Measurements from ENCODE around the gene BLOC1S5. TPM values are rescaled to one million over a fixed set of nuclear protein-coding genes. Genes with fewer than 3 reads are reported as not detected.

Gene BLOC1S5, protein sequence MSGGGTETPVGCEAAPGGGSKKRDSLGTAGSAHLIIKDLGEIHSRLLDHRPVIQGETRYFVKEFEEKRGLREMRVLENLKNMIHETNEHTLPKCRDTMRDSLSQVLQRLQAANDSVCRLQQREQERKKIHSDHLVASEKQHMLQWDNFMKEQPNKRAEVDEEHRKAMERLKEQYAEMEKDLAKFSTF
- 10 to 100 TPM; 29.7 to 38.9 (median 38.1) TPM for polyA plus RNA-seq (ENCODE audit: insufficient read length in 4 of 4)

DNA sequence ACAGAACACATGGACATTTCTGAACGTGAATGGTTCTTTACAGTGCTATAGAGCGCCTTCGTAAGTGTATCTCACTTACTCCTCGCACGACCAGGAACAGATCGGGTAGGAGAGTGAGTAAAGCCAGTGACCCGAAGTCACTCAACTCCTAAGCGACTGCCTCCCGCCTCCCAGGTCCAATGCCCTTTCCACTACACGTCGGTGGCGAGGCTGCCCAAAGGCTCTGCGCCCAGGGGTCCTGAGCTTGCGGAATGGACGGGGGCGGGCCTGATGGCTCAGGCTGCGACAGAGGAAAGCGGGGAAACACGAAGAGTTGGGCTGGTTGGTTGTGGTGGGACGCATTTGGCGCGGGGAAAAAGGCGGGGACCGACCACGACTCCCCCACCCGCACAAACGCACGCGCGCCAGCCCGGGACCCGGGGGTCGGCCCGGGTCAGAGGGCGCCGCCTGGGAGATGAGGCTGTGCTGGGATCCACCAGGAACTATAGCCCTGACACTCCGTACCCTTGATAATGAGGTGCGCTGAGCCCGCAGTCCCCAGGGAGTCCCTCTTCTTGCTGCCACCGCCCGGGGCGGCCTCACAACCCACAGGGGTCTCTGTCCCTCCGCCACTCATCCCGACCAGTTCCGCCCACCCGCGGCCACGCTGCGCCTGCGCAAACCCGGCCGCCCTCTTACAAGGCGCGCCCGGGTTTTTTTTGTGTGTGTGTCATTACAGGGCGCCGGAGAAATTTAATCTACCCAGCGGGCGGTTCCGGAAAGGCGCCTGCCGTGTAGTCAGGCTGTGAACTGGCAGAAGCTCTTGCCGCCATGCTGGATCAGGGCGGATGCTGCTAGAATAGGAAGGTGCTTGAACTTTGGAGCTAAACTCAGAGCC lies at the start of gene BLOC1S5:
BLOC1S5 (minus strand) TSS at position 629 of the 877 bp plus-strand sequence; CDS start at position 616, 13 bp downstream.
- peak; percentile 91 to 97 (median 96) for DNase-seq (ENCODE audit: low read depth in 4 of 4, low spot score in 3 of 4)

DNA sequence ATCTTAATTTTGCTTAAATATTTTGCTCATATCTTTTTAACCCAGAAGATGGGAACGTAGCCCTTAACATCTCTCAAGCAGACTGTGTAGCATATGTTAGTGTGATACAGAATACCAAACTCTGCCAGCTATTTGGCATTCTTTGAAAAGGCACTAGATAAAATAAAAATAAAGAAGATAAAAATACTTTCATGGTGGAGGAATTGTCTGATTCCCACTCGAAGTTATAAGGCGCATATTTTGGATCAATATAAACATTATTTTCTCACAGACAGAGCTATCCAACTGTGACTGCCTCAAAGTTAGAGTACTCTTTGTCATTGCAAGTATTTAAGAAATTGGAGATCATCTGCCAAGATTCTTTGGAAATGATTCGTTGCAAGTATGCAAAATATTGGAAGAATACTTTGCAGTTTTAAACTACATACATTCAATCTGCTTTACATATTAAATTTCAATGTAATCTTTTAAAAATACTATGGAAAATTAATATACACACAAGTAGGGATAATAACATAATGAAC lies 49.0 kb upstream of the BLOC1S5 start:
- no peak for DNase-seq (ENCODE audit: low read depth in 4 of 4, low spot score in 3 of 4)

DNA sequence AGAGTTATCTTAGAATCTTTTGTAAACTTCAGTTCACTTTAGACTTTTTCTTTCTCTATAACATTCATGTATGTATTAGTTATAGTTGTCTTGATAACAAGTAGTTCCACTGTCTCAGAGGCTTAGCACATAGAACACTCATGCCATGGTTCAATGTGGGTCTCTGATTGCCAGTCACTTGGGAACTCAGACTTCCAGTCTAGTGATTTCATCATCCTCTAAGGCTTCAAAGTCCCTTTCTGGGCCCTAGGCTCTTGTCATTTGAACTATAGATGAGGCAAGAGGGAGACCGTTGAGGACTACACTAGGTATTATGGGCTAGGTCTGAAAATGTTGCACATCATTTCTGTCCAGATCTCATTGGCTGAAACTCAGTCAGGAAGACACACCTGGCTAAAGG lies 46.5 kb upstream of the BLOC1S5 start:
- no peak for DNase-seq (ENCODE audit: low read depth in 4 of 4, low spot score in 3 of 4)

DNA sequence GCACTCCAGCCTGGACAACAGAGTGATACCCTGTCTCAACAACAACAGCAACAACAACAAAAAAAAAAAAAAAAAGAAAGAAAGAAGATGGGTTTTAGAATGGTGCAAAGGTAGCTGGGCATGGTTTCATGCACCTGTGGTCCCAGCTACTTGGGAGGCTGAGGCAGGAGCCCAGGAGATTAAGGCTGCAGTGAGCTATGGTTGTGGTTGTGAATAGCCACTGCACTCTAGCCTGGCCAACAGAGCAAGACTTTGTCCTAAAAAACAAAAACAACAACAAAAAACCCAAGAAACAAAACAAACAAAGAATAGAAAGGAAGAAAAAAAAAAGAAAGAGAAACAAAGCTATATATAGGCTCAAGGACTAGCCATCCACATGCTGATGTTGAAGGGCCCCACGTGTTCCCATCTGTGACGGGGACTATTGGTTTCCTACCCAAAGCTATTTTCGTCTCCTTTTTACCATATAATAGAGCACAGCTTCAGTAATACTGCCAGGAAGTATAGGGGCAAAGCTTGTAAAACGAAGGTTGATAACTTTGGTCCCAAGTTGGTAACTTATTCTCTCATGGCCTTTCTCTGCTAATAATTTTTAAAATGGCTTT lies 46.0 kb upstream of the BLOC1S5 start:
- no peak for DNase-seq (ENCODE audit: low read depth in 4 of 4, low spot score in 3 of 4)

DNA sequence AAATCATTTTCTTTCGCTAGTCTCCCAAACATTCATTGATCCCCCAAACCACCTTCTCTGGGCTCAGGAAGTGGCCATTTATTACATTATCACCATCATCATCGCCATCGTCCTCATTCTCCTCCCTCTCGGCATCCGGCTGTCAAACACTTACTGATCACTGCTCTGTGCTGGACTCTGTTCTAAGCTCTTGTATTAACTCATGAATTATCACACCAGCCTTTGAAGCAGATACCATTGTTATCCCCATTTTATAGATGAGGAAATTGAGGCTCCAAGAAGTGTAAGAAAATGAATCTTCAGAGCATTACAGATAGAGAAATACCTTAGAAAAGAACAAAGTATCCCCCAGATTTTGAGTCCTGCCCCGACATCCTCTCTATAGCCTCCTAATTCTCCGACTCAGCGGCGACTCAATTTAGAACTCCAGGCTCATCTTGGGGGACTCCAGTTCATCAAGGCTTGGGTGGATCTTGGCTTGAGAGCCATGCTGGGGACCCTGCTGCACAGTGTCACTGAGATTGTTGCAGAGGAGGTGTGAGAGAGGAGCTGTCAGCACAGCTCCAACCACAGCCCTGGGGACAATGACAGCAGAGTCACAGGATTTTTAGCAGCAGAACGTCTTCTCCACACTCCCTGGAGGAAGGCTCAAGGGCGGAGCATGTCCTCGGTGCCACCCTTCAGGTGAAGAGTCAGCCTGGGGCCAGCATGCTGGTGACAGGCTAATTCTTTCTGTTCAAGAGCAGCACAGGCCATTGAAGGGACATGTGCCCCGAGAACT lies 44.8 kb upstream of the BLOC1S5 start:
- DNase-seq (ENCODE audit: low read depth in 4 of 4, low spot score in 3 of 4): no peak

DNA sequence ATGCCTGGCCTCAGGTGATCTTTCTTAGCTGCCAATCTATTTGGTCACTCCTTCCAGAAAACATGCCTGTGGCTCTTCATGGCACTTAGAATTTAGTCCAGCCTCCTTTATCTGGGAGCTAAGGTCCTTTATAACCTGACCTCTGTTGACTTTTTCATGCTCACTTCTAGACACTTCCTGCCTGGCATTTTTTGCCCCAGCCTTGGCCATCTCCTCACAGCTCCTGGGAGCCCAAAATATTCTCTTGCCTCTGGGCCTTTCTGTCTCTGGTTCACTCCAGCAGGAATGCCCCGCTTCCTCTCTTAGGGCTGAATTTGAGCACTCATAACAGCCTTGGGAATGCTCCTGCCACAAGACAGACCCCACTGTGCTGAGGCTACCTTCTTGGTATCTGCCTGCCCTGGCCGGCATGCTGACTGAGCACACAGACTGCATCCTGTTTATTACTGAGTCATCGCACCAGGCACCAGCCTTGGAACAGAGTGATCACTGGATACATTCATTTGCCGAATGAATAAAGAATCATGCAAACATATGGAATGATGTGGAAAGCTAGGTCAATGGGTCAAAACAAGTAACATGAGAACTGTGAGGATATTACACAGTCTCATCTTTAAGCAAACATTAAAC lies 44.0 kb upstream of the BLOC1S5 start:
- DNase-seq (ENCODE audit: low read depth in 4 of 4, low spot score in 3 of 4): no peak

DNA sequence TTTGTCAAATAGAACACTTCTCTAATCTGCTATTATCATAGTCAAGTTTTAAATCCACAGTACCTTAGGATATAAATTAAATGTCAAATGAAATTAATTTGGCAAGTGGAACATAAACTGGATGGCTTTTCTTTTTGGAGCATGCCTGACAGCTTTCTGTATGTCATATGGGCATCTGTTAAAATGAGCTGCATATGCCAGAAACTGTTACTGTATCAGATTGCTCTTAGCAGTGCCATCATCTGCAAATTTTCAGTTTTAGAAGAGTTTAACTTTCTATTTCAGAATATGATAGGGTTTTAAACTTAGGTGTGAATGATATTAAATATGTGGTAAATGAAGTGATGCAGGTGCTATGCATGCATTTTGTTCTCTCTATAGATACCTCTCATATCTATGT lies 41.6 kb upstream of the BLOC1S5 start:
- DNase-seq (ENCODE audit: low read depth in 4 of 4, low spot score in 3 of 4): no peak

DNA sequence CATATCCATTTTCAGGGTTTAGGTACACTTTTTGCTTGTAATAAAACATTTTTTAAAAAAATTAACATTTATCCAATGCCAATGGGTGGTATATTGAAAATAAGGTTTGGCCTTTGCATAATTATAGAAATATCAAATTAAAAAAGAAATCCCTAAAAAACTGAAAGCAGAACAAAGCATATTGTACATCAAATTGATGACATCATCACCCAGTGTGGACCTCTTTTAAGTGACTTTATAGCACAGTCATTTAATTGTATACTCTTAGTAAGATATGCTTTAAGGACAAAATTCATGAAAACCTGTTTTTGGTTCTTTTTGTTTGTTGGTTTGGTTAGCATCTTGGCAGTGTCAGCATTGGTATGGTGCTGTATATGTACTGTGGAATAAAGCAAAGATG lies 39.5 kb upstream of the BLOC1S5 start:
- DNase-seq (ENCODE audit: low read depth in 4 of 4, low spot score in 3 of 4): no peak

DNA sequence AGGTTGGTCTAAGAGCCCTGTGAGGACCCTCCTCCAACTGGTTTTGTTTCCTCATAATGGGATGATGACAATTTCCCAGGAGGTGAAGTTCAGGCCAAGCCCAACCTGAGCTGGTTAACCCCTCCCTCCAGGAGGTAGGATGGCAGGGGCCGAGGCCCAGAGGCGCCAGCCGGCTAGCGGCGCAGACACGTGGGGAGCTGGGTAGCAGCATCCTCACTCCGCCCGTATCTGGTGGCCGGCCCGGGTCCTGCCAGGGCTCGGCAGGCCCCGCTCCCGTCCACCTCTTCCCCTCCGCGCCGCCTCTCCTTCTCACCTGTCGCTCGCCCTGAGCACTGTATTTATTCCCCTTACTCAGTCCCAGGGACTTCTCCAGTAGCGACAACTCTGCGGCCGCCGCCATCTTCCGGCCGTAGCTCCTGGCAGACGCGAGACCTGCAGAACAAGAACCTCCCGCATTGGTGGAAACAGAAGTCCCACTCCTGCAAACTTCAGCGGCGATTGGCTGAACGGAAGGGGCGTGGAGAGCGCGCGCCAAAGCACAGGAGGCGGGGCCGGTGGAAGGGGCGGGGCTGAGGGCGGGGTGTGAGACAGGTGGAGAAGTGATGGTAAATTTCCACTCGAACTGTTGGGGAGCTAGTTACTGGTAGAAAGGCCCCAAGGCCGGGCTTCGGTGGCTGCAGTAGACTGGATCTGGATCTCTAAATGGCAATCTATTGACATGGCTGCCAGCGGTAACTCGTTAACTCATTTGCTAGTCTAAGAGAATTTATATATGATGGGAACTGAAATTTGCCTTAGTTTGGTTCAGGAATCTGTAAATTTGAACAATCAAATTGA lies 38.2 kb upstream of the BLOC1S5 start, which contains the start of gene EEF1E1:
EEF1E1 (minus strand) TSS at position 427 of the 837 bp plus-strand sequence; CDS start at position 400, 27 bp downstream.
- DNase-seq (ENCODE audit: low read depth in 4 of 4, low spot score in 3 of 4): peak; percentile 79 to 92 (median 86)

DNA sequence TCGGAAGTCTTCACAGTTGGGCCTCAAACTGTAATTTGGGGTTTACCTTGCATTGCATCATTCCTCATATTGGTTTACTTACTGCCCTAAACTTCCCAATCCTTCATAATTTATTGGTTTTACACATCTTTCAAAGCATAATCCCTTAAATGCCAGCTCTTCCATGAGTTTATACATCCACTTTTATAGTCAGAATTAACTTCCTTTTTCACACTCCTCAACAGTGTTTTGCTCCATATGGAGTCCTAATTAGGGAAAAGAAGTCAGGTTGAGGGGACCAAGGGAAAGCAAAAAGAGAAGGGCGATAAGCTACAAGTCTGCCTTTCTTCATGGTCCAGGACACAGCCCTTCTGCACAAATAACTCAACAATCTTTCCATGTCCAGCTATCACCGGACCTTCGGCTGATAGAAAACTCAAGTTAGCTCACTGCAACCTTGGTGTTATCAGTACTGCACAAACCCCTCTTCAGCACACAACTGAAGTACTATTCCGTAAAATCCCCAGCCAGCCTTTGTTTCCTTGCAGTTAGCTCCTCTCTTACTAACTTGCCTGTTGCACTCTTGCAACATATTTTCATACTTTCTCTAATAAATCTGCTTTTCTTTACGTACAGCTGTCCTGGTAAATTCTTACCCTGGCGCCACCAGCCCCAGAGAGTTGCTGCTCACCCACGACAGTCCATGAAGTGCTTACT lies 36.1 kb upstream of the BLOC1S5 start:
- no peak for DNase-seq (ENCODE audit: low read depth in 4 of 4, low spot score in 3 of 4)

DNA sequence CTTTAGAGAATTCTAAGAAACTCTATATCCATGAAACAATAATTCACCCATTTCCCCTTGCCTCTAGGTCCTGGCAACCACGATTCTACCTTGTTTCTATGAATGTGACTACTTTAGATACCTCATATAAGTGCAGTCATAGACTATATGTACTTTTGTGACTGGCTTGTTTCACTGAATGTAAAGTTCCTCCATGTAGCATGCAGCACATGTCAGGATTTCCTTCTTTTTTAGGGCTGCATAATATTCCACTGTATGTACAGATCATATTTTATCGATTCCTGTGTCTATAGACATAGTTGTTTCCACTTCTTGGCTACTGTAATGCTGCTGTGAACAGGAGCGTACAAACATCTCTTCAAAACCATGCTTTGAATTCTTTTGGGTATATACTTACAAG lies 26.5 kb upstream of the BLOC1S5 start:
- no peak for DNase-seq (ENCODE audit: low read depth in 4 of 4, low spot score in 3 of 4)

DNA sequence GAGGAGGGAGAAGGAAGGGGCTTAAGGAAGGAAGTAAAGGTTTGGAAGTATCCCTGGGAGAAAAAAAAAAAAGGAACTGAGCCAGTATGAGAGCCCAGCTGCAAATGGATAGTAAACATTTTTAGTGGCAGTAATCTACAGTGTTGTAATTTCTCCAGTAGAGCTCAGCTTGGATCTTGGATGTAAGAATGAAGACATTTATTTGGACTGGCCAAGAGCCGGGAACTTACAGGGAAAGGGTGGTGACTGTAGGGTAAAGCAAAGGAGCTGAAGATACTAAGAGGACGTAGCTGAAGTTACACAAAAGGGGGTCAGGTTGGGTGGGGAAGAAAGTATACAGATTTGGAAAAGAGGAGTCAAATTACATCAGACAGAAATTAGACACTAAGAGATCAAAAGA lies 24.7 kb upstream of the BLOC1S5 start:
- DNase-seq (ENCODE audit: low read depth in 4 of 4, low spot score in 3 of 4): no peak

DNA sequence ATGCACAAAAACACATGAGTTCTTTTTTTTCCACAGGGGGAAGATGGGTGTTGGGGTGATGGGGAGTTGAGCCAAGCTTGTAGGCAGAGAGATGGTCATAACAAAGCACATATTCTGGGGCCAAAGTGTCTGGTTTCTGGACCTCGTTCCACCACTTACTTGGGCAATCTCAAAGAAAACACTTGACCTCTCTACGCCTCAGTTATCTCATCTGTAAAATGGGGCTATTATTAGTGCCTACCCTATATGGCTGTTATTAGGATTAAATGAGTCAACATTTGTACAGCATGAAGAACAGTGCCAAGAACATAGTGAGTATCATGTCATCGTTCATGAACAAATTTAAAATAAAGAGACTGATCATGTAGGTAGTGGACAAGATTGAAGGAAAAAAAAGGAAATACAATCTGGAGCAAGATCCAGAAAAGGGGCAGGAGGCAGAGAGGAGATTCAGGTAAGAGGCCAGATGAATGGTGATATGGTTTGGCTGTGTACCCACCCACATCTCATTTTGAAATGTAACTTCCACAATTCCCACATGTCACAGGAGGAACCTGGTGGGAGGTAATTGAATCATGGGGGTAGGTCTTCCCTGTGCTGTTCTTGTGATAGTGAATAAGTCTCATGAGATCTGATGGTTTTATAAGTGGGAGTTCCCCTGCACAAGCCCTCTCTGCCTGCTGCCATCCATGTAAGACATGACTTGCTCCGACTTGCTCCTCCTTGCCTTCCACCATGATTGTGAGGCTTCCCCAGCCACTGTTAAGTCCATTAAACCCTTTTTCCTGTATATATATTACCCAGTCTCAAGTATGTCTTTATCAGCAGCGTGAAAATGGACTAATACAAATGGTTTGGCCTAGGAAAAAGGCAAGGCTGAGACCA lies 23.9 kb upstream of the BLOC1S5 start:
- DNase-seq (ENCODE audit: low read depth in 4 of 4, low spot score in 3 of 4): no peak

DNA sequence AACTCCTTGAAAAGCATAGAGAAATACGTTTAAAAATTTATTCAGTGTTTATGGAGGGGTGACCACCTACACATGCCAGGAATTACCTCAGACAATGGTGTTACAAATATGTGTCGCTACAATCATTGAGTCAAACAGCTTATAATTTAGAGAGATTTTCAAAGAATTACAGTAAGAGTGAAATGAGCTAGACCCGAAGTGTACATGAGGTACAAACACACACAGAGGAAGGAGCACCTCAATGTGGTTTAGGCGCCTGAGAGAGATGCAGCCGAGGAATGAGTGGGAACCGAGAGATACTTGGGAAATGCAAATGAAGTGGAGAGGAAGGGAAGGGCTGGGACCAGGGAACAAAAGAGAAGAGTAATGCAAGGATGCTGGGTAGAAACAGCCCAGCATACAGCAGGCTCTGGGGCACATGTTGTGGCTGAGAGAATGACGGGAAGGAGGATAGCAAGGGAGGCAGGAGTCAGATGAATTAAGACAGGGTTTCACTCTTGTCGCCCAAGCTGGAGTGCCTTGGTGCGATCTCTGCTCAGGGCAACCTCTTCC lies 22.6 kb upstream of the BLOC1S5 start:
- DNase-seq (ENCODE audit: low read depth in 4 of 4, low spot score in 3 of 4): no peak

DNA sequence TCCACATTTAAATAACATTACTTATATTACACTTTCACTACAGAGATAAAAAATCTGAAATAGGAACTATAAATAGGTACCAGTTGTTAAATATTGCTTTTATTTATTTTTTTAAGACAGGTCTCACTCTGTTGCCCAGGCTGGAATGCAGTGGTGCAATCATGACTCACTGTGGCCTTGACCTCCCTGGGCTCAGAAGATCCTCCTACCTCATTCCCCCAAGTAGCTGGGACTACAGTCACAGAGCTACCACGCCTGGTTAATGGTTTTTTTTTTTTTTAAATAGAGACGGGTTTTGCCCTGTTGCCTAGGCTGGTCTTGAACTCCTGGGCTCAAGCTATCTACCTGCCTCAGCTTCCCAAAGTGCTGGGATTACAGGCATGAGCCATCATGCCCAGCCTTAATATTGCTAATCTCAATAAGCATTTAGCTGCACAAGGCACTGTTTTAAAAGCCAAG lies 20.9 kb upstream of the BLOC1S5 start:
- no peak for DNase-seq (ENCODE audit: low read depth in 4 of 4, low spot score in 3 of 4)

DNA sequence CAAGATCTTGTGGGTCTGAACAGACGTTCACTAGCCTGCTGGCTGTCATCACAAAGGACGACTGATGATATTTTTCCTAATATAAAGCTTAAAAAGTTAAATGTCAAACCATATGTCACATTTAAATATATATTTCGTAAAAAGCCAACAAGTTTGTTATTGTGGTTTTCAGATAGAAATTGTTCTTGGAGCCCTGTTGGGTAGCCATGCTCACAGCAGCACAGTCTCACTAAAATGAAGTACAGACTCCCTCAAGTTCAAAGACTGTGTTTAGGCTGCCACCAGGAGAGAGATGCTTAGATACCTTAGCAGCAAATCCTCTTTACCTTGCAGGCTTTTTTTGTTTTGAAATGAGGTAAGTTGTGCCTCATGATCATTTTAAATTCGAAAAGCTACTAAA lies 20.4 kb upstream of the BLOC1S5 start:
- DNase-seq (ENCODE audit: low read depth in 4 of 4, low spot score in 3 of 4): no peak
